Gastroesophageal sphincter (tissue), 4 donors: Measurements from ENCODE around the gene THSD4. TPM values are rescaled to one million over a fixed set of nuclear protein-coding genes. Genes with fewer than 3 reads are reported as not detected.

ENCODE experiments used
- ATAC-seq: fragments of 150-250 bp; one replicate; pipeline ENCODE4 v1.9.1; 2016; ENCODE audit warnings: mild to moderate bottlenecking, moderate library complexity
- H3K27ac ChIP-seq, 4 donors: fragments of 200-600 bp; sonication (generic) in 3 of 4; 1 replicate in 3 of 4; 2 replicates in 1 of 4; pipeline ENCODE4 v1.5.1; 2016 to 2019
- H3K27me3 ChIP-seq: fragments of 200-600 bp; sonication (generic); one replicate; pipeline ENCODE4 v1.5.1; 2019
- H3K36me3 ChIP-seq, 2 donors: fragments of 200-600 bp; sonication (generic); one replicate each; pipeline ENCODE4 v1.5.1; 2019; ENCODE audit warnings: control low read depth in 1 of 2
- H3K4me1 ChIP-seq, 3 donors: fragments of 200-600 bp; sonication (generic); 1 replicate in 2 of 3; 2 replicates in 1 of 3; pipeline ENCODE4 v1.5.1; 2016 to 2019; ENCODE audit warnings: control low read depth in 2 of 3
- H3K4me3 ChIP-seq, 2 donors: fragments of 200-600 bp; sonication (generic); one replicate each; pipeline ENCODE4 v1.5.1; 2019; ENCODE audit warnings: mild to moderate bottlenecking in 1 of 2, moderate library complexity in 1 of 2
- H3K9me3 ChIP-seq, 3 donors: fragments of 200-600 bp; sonication (generic); one replicate each; pipeline ENCODE4 v1.5.1; 2017 to 2019; ENCODE audit warnings: control low read depth in 2 of 3
- CTCF ChIP-seq, 4 experiments: fragments of 200-600 bp in 2 of 4; fragments of 450-650 bp in 2 of 4; sonication (generic) in 1 of 4; IDR thresholded peaks; one replicate each; pipeline ENCODE4 v1.5.1; 2017 to 2019; ENCODE audit warnings: antibody characterized with exemption in 4 of 4, mild to moderate bottlenecking in 2 of 4, moderate library complexity in 2 of 4
- EP300 ChIP-seq: sonication (generic); formaldehyde crosslinking; IDR thresholded peaks from one replicate; pipeline ENCODE4 v1.6.1; 2017; ENCODE audit warnings: antibody characterized with exemption, mild to moderate bottlenecking
- POLR2A ChIP-seq, 2 donors: fragments of 450-650 bp; IDR thresholded peaks; one replicate each; pipeline ENCODE4 v1.6.1; 2017; ENCODE audit warnings: antibody characterized with exemption in 2 of 2, mild to moderate bottlenecking in 2 of 2, moderate library complexity in 1 of 2
- POLR2AphosphoS5 ChIP-seq: sonication (generic); formaldehyde crosslinking; IDR thresholded peaks from one replicate; pipeline ENCODE4 v1.6.1; 2017; ENCODE audit warnings: antibody characterized with exemption
- WGBS, 2 donors: methylation state at CpG; one replicate each; pipeline ENCODE4 v1.1.5; 2018; ENCODE audit warnings: low coverage in 1 of 2; 5-methylcytosine and 5-hydroxymethylcytosine counted together
- total RNA-seq, 4 donors: library from RNA; depleted of rRNA; stranded (reverse); fragments of >200 nt; gene quantifications; one replicate each; pipeline ENCODE4 v1.1.0, GENCODE V29; 2016

Gene THSD4
- total RNA-seq, 4 donors from 2014 or later: 4.6 to 28.5 (median 17.6) TPM

GRCh38 chr15:71336671-71337070, 221.4 kb downstream of the THSD4 start:
- H3K27ac ChIP-seq: no peak overlapping the region
- H3K27me3 ChIP-seq: no peaks in the 10 kb centered on the region
- no peak for ATAC-seq
- WGBS, 2 donors: 69 to 96% methylated on average over 3 of the region's 3 CpGs
- H3K4me1 ChIP-seq: peaks cover 3 to 36% (median 6%) of the 10 kb centered on the region in 3 donors
- no peaks in the 10 kb centered on the region for H3K9me3 ChIP-seq
- H3K4me3 ChIP-seq: no peak overlapping the region
- H3K36me3 ChIP-seq: no peaks in the 10 kb centered on the region
- TF ChIP-seq POLR2A (IDR thresholded peaks at IDR 0.05): no peak
- TF ChIP-seq POLR2AphosphoS5: no peak
- TF ChIP-seq CTCF (IDR thresholded peaks at IDR 0.05): no peak
- TF ChIP-seq EP300: no peak

- no peak for TF ChIP-seq CTCF (IDR thresholded peaks at IDR 0.05)
- TF ChIP-seq POLR2A (IDR thresholded peaks at IDR 0.05): no peak
- TF ChIP-seq EP300: no peak
- TF ChIP-seq POLR2AphosphoS5: no peak
- Histone ChIP-seq H3K27me3 (no peaks in the 10 kb centered on the region), H3K27ac (peak overlapping the region in 1 of 4 donors; percentile 35), H3K36me3 (no peaks in the 10 kb centered on the region), H3K4me3 (no peak overlapping the region), H3K9me3 (no peaks in the 10 kb centered on the region), H3K4me1 (peaks cover 3 to 35% (median 6%) of the 10 kb centered on the region in 3 donors)
- 82 to 83% methylated on average over 4 to 5 of the region's 5 CpGs for WGBS, 2 donors
- no peak for ATAC-seq
Measured at GRCh38 chr15:71337197-71337845, 222.1 kb downstream of the THSD4 start.

- 45 to 80% methylated on average over 4 to 5 of the region's 9 CpGs for WGBS, 2 donors
- peak; percentile 48 for ATAC-seq
Measured at GRCh38 chr15:71338265-71338664, 223.0 kb downstream of the THSD4 start.

GRCh38 chr15:71338827-71339542, 223.7 kb downstream of the THSD4 start:
- ATAC-seq: peak; percentile 43
- 88 to 93% methylated on average over 4 to 7 of the region's 7 CpGs for WGBS, 2 donors
- Histone ChIP-seq H3K27me3 (no peaks in the 10 kb centered on the region), H3K27ac (no peak overlapping the region), H3K9me3 (no peaks in the 10 kb centered on the region), H3K36me3 (no peaks in the 10 kb centered on the region), H3K4me1 (peaks cover 0 to 22% (median 0%) of the 10 kb centered on the region in 3 donors), H3K4me3 (no peak overlapping the region)
- TF ChIP-seq EP300: no peak
- TF ChIP-seq POLR2A (IDR thresholded peaks at IDR 0.05): no peak
- no peak for TF ChIP-seq CTCF (IDR thresholded peaks at IDR 0.05)
- no peak for TF ChIP-seq POLR2AphosphoS5

More at GRCh38 chr15:71338265-71338664, 223.0 kb downstream of the THSD4 start:
- no peak overlapping the region for H3K4me3 ChIP-seq
- TF ChIP-seq CTCF (IDR thresholded peaks at IDR 0.05) (no peak), POLR2A (IDR thresholded peaks at IDR 0.05) (no peak), POLR2AphosphoS5 (peak; percentile 11), EP300 (no peak)
- H3K27me3 ChIP-seq: no peaks in the 10 kb centered on the region
- H3K27ac ChIP-seq: peak overlapping the region in 1 of 4 donors; percentile 35
- no peaks in the 10 kb centered on the region for H3K36me3 ChIP-seq
- H3K4me1 ChIP-seq: peaks cover 3 to 29% (median 6%) of the 10 kb centered on the region in 3 donors
- H3K9me3 ChIP-seq: no peaks in the 10 kb centered on the region
